Measurements from ENCODE around the gene FAM81A. TPM values are rescaled to one million over a fixed set of nuclear protein-coding genes. Genes with fewer than 3 reads are reported as not detected.

FAM81A gene
- total RNA-seq, 4 donors from 2014 or later: 0.27 to 14.3 (median 2.4) TPM

DNA sequence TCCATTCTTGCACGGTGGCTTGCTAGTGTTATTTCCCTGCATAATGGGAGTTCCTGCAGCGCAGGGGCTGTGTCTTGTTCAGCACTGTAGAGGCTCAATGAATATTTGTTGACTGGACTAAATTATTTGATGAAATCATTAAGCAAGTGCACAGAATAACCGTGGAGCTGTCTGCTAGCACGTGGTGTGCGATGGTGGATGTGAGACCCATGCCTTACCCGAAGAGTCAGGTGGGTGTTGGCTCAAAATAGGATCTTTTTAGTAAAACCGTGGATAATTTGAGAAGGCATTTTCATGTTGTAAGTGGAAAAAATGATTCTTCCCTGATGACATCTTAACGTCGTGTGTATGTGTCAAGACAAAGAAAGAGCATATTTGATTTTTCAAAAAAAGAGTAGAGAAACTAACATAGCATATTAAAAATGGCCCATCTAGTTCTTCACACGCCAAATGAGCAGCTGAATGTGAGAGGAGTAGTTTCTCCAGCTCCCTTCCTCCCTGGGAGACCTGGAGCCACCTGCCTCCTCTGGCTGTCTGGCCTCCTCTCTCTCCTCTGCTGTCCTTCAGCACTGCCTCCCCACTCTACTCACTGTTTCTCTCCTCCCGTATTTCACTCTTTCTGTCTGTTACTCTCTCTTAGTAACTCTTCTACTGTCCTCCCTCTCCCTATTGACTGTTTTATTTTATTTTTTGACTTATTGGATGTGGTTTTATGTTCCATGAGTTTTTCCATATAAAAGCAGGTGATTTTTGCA lies 6.3 kb downstream of the FAM81A start:
- Histone ChIP-seq H3K27ac (peak overlapping the region in 1 of 3 donors; percentile 64), H3K4me3 (replicated peaks in 1 of 3) (no peak overlapping the region), H3K4me1 (peaks cover 0 to 12% of the 10 kb centered on the region in 2 donors), H3K9me3 (no peaks in the 10 kb centered on the region), H3K27me3 (no peaks in the 10 kb centered on the region), H3K36me3 (no peaks in the 10 kb centered on the region)
- intact Hi-C loops (cut with DNase I): no loop called here
- TF ChIP-seq POLR2A (IDR thresholded peaks at IDR 0.05) (no peak), CTCF (IDR thresholded peaks at IDR 0.05) (no peak)
- WGBS, 2 donors: 86 to 92% methylated on average over 11 of the region's 11 CpGs
- DNase-seq: no peak

GRCh38 chr15:59444980-59445545 lies 7.1 kb downstream of the FAM81A start:
- DNase-seq: no peak
- Histone ChIP-seq H3K9me3 (no peaks in the 10 kb centered on the region), H3K27ac (peak overlapping the region in 1 of 3 donors; percentile 49), H3K4me3 (replicated peaks in 1 of 3) (no peak overlapping the region), H3K27me3 (no peaks in the 10 kb centered on the region), H3K36me3 (no peaks in the 10 kb centered on the region), H3K4me1 (peaks cover 0 to 12% of the 10 kb centered on the region in 2 donors)
- WGBS, 2 donors: 67 to 69% methylated on average over 11 of the region's 11 CpGs
- intact Hi-C loops (cut with DNase I): no loop called here
- no peak for TF ChIP-seq CTCF (IDR thresholded peaks at IDR 0.05)

DNA sequence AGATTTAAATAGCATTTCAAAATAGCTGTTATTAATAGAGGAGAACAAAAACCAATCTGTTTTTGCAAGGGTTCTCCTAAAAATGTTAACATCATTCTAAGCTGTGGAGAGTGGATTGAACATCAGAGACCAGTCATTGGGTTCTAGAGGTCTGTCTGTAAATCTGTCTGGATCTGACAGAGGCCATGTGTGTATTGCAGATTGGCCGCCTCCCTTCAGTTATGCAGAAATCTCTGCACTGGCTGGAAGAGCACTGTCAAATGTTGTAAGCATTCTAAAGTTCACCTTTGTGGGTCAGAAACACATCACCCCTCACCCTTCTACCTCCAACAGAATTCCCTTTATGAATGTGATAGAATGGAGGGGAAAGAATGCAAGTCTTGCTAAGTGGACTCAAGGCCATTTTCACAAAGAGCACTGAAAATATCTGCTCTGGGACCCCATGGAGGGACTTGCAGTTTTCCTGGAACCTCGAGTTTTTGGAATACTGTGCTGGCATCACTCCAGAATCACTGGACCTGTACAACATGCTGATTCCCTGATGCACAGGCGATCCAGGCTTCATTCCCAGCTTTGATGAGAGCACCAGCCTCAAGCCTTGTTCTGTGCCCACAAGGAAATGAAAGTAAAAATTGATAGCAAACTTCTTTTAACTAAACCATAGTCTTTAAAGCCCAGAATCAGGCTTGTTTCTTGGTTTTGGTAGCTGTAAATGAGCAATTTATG lies 8.4 kb downstream of the FAM81A start:
- H3K9me3 ChIP-seq: no peaks in the 10 kb centered on the region
- peaks cover 0 to 12% of the 10 kb centered on the region in 2 donors for H3K4me1 ChIP-seq
- TF ChIP-seq CTCF (IDR thresholded peaks at IDR 0.05) (no peak), POLR2A (IDR thresholded peaks at IDR 0.05) (no peak)
- H3K27ac ChIP-seq: peak overlapping the region in 1 of 3 donors; percentile 12
- 52 to 66% methylated on average over 3 of the region's 3 CpGs for WGBS, 2 donors
- H3K27me3 ChIP-seq: no peaks in the 10 kb centered on the region
- peak; percentile 14 to 47 for DNase-seq
- H3K36me3 ChIP-seq: no peaks in the 10 kb centered on the region
- intact Hi-C loops (cut with DNase I): no loop called here
- H3K4me3 ChIP-seq (replicated peaks in 1 of 3): no peak overlapping the region

- WGBS, 2 donors: 90 to 100% methylated on average over 1 of the region's 1 CpG
- intact Hi-C loops (cut with DNase I): no loop called here
These were observed 9.4 kb downstream of the FAM81A start for GRCh38 chr15:59447367-59447766.

More at GRCh38 chr15:59447367-59447766, 9.4 kb downstream of the FAM81A start:
- Histone ChIP-seq H3K4me3 (replicated peaks in 1 of 3) (no peak overlapping the region), H3K27me3 (no peaks in the 10 kb centered on the region), H3K27ac (no peak overlapping the region), H3K9me3 (no peaks in the 10 kb centered on the region), H3K4me1 (peaks cover 0 to 12% of the 10 kb centered on the region in 2 donors), H3K36me3 (no peaks in the 10 kb centered on the region)
- no peak for DNase-seq
- TF ChIP-seq CTCF (IDR thresholded peaks at IDR 0.05): no peak
- no peak for TF ChIP-seq POLR2A (IDR thresholded peaks at IDR 0.05)

Measured in thyroid gland (tissue), 4 donors.